ENCODE measurements around the gene CWC27. TPM values are rescaled to one million over a fixed set of nuclear protein-coding genes. Genes with fewer than 3 reads are reported as not detected.

The CWC27 gene
- total RNA-seq, 1 donor from 2014 or later, result 33.4 TPM

DNA sequence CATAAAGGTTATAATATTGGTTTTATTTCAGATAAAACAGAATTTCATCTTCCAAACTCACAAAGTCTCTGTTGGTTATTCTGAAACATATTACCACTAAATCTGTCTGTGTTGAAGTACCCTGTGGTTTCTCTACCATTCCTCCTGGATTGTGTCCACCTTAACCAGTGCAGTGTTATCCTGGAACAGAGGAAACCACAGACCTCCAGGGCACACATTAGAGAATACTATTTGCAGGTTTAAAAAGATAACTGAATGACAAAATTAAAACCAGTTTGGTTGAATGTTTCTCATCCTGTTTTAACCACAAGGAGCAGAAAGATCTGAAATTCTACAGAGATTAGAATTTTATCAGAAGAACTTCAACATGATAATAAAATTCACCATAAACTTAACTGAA, 251.8 kb downstream of the CWC27 start:
- Mint-ChIP-seq H3K27me3 (no peaks in the 10 kb centered on the region), H3K9me3 (ENCODE audit: low read depth) (no peaks in the 10 kb centered on the region), H3K36me3 (ENCODE audit: insufficient read depth) (no peaks in the 10 kb centered on the region), H3K4me1 (ENCODE audit: low read depth) (peaks cover 10% of the 10 kb centered on the region), H3K27ac (no peak overlapping the region), H3K4me3 (ENCODE audit: low read depth) (no peak overlapping the region)
- TF ChIP-seq, protein P1, sequence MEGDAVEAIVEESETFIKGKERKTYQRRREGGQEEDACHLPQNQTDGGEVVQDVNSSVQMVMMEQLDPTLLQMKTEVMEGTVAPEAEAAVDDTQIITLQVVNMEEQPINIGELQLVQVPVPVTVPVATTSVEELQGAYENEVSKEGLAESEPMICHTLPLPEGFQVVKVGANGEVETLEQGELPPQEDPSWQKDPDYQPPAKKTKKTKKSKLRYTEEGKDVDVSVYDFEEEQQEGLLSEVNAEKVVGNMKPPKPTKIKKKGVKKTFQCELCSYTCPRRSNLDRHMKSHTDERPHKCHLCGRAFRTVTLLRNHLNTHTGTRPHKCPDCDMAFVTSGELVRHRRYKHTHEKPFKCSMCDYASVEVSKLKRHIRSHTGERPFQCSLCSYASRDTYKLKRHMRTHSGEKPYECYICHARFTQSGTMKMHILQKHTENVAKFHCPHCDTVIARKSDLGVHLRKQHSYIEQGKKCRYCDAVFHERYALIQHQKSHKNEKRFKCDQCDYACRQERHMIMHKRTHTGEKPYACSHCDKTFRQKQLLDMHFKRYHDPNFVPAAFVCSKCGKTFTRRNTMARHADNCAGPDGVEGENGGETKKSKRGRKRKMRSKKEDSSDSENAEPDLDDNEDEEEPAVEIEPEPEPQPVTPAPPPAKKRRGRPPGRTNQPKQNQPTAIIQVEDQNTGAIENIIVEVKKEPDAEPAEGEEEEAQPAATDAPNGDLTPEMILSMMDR (IDR thresholded peaks at IDR 0.05; ENCODE audit: unreplicated experiment), result no peak
- no peak for DNase-seq (ENCODE audit: low spot score, unreplicated experiment)

DNA sequence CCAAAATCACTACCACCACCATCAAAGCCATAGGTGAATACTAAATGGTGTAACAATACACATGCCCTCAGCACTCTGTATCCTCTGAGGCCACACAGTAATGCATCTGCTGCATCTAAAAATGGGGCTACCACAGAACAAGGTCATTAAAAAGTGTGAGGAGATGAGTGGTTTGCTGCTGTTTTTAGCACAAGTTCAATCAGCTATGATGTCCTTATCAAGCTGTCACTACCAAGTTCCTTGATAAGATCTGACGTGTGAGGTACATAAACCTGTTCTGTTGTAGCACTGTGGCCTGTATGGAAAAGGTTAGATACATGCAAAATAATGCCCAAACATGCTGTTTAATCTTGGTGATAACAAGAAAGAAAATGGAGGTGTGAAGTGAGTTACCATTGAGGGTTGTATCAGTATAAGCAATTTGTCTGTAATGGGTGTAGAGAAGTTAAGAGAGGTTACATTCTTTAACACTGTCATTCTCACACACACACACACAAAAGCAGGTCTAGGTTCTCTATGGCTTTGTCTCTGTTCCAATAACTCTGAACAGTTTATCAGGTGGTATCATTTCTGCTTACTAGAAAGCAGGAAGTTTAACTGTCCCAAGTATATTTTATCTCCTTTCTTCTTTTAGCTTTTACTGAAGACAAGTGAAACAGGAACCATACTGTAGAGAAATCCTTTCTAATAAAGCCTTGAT, 252.9 kb downstream of the CWC27 start:
- Mint-ChIP-seq H3K4me3 (ENCODE audit: low read depth) (no peak overlapping the region), H3K9me3 (ENCODE audit: low read depth) (no peaks in the 10 kb centered on the region), H3K36me3 (ENCODE audit: insufficient read depth) (no peaks in the 10 kb centered on the region), H3K27me3 (no peaks in the 10 kb centered on the region), H3K4me1 (ENCODE audit: low read depth) (peaks cover 4% of the 10 kb centered on the region), H3K27ac (no peak overlapping the region)
- DNase-seq (ENCODE audit: low spot score, unreplicated experiment), result no peak
- TF ChIP-seq, protein P1 (IDR thresholded peaks at IDR 0.05; ENCODE audit: unreplicated experiment), result no peak

DNA sequence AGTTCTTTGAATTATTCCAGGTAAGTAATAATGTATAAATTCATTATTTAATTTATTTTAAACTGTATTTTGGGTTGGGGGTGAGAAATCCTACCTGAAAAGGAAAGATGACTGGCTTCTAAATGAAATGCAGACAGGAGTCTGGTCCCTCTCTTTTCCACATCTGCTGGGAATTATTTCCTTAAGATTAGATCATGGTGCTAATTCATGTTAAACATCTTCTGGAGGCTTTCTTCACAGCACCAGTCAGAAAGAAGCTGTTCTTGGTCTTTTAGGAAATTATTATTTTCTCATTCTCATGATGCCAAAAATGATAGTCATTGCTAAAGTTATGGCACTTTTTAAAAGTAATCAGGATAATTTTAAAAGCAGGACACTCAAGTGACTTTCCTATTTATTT, 254.2 kb downstream of the CWC27 start:
- Mint-ChIP-seq H3K4me1 (ENCODE audit: low read depth) (peaks cover 4% of the 10 kb centered on the region), H3K27ac (no peak overlapping the region), H3K36me3 (ENCODE audit: insufficient read depth) (no peaks in the 10 kb centered on the region), H3K4me3 (ENCODE audit: low read depth) (no peak overlapping the region), H3K9me3 (ENCODE audit: low read depth) (no peaks in the 10 kb centered on the region), H3K27me3 (no peaks in the 10 kb centered on the region)
- TF ChIP-seq, protein P1 (IDR thresholded peaks at IDR 0.05; ENCODE audit: unreplicated experiment), result no peak
- DNase-seq (ENCODE audit: low spot score, unreplicated experiment), result no peak

DNA sequence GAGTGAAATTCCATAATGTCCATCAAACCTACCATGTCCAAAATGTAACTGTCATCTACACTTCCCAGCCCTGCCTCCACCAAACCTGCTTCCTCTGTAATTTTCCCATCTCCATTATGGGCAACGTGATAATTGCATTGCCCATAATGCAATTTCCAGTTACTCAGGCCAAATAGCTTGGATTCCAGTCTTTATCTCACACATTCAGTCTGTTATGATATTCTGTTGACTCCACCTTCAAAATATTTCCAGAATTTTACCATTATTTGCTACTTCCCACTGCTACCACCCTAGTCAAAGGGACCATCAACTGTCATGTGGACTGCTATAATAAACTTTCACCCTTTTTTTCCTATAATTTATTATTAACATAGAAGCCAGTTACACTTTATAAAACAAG, 256.0 kb downstream of the CWC27 start:
- no peaks in the 10 kb centered on the region for H3K9me3 Mint-ChIP-seq (ENCODE audit: low read depth)
- TF ChIP-seq, protein P1 (IDR thresholded peaks at IDR 0.05; ENCODE audit: unreplicated experiment), result no peak
- no peaks in the 10 kb centered on the region for H3K36me3 Mint-ChIP-seq (ENCODE audit: insufficient read depth)
- H3K27me3 Mint-ChIP-seq, result no peaks in the 10 kb centered on the region
- H3K4me3 Mint-ChIP-seq (ENCODE audit: low read depth), result no peak overlapping the region
- peaks cover 4% of the 10 kb centered on the region for H3K4me1 Mint-ChIP-seq (ENCODE audit: low read depth)
- no peak overlapping the region for H3K27ac Mint-ChIP-seq
- DNase-seq (ENCODE audit: low spot score, unreplicated experiment), result no peak

DNA sequence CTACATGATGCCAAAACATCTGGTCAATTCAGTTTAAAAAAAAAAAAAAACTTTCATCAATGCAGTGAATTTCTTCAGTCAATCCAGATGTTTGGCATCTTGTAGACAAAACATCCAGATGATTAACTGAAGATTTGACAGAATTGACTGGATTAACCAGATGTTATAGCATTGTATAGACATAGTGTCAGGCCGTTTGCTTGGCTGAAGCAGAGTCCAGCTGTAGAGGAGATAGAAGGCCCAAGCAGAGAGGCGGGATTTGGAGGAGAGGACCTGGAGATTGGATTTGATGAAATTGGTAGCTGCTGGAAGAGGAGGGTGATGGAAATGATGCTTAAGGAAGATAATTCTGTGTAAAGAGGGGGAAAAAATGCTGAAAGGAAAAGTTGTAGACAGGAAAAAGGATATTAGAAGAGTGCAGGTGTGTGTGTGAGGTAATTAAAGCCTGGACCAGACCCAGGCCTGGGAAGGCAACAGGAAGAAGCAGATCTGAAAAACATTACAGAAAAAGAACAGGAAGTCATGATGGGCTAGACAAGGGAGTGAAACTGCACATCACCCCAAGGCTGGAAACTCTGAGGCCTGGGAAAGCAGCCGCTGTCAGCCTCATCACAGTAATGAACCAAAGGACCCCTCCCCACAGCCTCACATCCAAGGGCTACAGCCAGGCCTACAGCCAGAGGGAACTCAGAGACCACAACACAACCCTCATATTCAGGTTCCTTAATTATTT, 258.3 kb downstream of the CWC27 start:
- no peak for DNase-seq (ENCODE audit: low spot score, unreplicated experiment)
- no peak overlapping the region for H3K4me3 Mint-ChIP-seq (ENCODE audit: low read depth)
- no peaks in the 10 kb centered on the region for H3K4me1 Mint-ChIP-seq (ENCODE audit: low read depth)
- no peak overlapping the region for H3K27ac Mint-ChIP-seq
- TF ChIP-seq, protein P1 (IDR thresholded peaks at IDR 0.05; ENCODE audit: unreplicated experiment), result no peak
- H3K27me3 Mint-ChIP-seq, result no peaks in the 10 kb centered on the region
- H3K36me3 Mint-ChIP-seq (ENCODE audit: insufficient read depth), result no peaks in the 10 kb centered on the region
- H3K9me3 Mint-ChIP-seq (ENCODE audit: low read depth), result no peaks in the 10 kb centered on the region
